ENCODE results near the gene CYP4F2. TPM values are rescaled to one million over a fixed set of nuclear protein-coding genes. Genes with fewer than 3 reads are reported as not detected.
A peak's percentile ranks its signal among the peaks of the same experiment; 100 is the strongest.
"Not testable (repeated sequence)": the region's sequence is repeated elsewhere in the genome, so short reads cannot be mapped to it uniquely, and the experiment has no call there.

Gene CYP4F2
- polyA plus RNA-seq, 1 donor (not counting 4 experiments of a cell fraction or from before 2014, with no cell fraction given): 0.13 TPM

DNA sequence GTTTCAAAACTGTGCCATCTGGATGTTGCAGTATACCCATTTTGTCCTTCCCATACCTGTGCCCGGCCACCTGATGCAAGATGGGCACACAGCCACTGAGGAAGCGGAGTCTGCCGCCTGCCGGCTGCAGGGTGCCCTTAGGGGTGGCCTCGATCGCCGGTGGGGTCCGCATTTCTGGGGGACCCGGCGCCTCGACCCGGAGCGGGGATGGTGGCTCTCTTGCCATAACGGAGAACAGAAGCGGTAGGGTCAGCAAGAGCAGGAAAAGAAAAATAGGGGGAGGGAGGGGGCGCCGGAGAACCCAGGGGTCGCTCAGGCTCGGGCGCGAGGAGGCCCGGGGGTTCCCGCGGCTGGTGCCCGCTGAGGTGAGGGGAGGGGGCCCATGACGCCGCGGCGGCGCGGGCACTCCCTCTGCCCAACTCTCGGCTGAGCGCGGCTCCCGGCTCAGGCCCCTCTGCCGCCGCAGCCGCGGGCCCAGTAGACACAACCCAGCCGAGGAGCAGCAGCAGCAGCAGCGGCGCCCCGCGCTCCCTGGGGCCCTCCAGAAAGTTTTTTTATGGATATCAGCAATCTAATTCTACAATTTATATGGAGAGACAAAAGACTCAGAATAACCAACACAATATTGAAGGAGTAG, 13.8 kb upstream of the CYP4F2 start:
- Histone ChIP-seq H3K4me3 (ENCODE audit: control insufficient read depth in 2 of 3, extremely low read depth in 1 of 3, insufficient read depth in 2 of 3, low read depth in 1 of 3, low read length in 3 of 3) (no peak overlapping the region), H3K4me1 (ENCODE audit: control insufficient read depth, extremely low read depth, insufficient read depth, low read length) (no peaks in the 10 kb centered on the region), H3K9me1 (ENCODE audit: control insufficient read depth, extremely low read depth, insufficient read depth, low read length) (no peaks in the 10 kb centered on the region), H3K27ac (ENCODE audit: control insufficient read depth, insufficient read depth, low read length) (no peak overlapping the region), H3K27me3 (ENCODE audit: control insufficient read depth, extremely low read depth, insufficient read depth, low read length) (peaks cover 9% of the 10 kb centered on the region), H3K9ac (ENCODE audit: control insufficient read depth, extremely low read depth, insufficient read depth, low read length) (no peak overlapping the region), H2AFZ (ENCODE audit: control insufficient read depth, low read length) (no peak overlapping the region), H3K4me2 (ENCODE audit: control insufficient read depth, extremely low read depth, insufficient read depth, low read depth, low read length) (no peak overlapping the region), H3K36me3 (ENCODE audit: control insufficient read depth in 2 of 2, extremely low read depth in 1 of 2, insufficient read depth in 2 of 2, low read length in 2 of 2) (peaks cover 0 to 2% of the 10 kb centered on the region in 2 experiments), H4K20me1 (ENCODE audit: control insufficient read depth, extremely low read depth, insufficient read depth, low read length) (no peaks in the 10 kb centered on the region), H3K79me2 (ENCODE audit: control insufficient read depth, insufficient read depth, low read length) (no peaks in the 10 kb centered on the region), H3K9me3 (ENCODE audit: control insufficient read depth, low read depth, low read length) (no peaks in the 10 kb centered on the region)
- DNase-seq (ENCODE audit: low read depth, low spot score): no peak
- no peak for TF ChIP-seq EZH2 (IDR thresholded peaks at IDR 0.05; ENCODE audit: low read length)
- TF ChIP-seq, protein P1, sequence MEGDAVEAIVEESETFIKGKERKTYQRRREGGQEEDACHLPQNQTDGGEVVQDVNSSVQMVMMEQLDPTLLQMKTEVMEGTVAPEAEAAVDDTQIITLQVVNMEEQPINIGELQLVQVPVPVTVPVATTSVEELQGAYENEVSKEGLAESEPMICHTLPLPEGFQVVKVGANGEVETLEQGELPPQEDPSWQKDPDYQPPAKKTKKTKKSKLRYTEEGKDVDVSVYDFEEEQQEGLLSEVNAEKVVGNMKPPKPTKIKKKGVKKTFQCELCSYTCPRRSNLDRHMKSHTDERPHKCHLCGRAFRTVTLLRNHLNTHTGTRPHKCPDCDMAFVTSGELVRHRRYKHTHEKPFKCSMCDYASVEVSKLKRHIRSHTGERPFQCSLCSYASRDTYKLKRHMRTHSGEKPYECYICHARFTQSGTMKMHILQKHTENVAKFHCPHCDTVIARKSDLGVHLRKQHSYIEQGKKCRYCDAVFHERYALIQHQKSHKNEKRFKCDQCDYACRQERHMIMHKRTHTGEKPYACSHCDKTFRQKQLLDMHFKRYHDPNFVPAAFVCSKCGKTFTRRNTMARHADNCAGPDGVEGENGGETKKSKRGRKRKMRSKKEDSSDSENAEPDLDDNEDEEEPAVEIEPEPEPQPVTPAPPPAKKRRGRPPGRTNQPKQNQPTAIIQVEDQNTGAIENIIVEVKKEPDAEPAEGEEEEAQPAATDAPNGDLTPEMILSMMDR (optimal IDR thresholded peaks at IDR 0.05 in 1 of 3, IDR thresholded peaks at IDR 0.05 in 1 of 3, conservative IDR thresholded peaks at IDR 0.05 in 1 of 3; ENCODE audit: extremely low read depth in 1 of 3, insufficient read depth in 2 of 3, low read length in 3 of 3): peak in 2 of 3 experiments; percentile 13 to 32
- dilution Hi-C loops (cut with MboI; ENCODE audit: extremely low pct_ligation_motif_present, low sequenced_read_pairs): no loop called here
- FAIRE-seq: no peak

GRCh38 chr19:15905026-15905425, 7.2 kb upstream of the CYP4F2 start:
- no peak overlapping the region for H3K27ac ChIP-seq (ENCODE audit: control insufficient read depth, insufficient read depth, low read length)
- H3K27me3 ChIP-seq (ENCODE audit: control insufficient read depth, extremely low read depth, insufficient read depth, low read length): peaks cover 7% of the 10 kb centered on the region
- H3K79me2 ChIP-seq (ENCODE audit: control insufficient read depth, insufficient read depth, low read length): no peaks in the 10 kb centered on the region
- no peak for FAIRE-seq
- no peaks in the 10 kb centered on the region for H3K9me1 ChIP-seq (ENCODE audit: control insufficient read depth, extremely low read depth, insufficient read depth, low read length)
- H2AFZ ChIP-seq (ENCODE audit: control insufficient read depth, low read length): no peak overlapping the region
- H4K20me1 ChIP-seq (ENCODE audit: control insufficient read depth, extremely low read depth, insufficient read depth, low read length): no peaks in the 10 kb centered on the region
- no peak for DNase-seq (ENCODE audit: low read depth, low spot score)
- TF ChIP-seq, protein P1 (optimal IDR thresholded peaks at IDR 0.05 in 1 of 3, IDR thresholded peaks at IDR 0.05 in 1 of 3, conservative IDR thresholded peaks at IDR 0.05 in 1 of 3; ENCODE audit: extremely low read depth in 1 of 3, insufficient read depth in 2 of 3, low read length in 3 of 3): no peak
- TF ChIP-seq EZH2 (IDR thresholded peaks at IDR 0.05; ENCODE audit: low read length): no peak
- no peaks in the 10 kb centered on the region for H3K36me3 ChIP-seq (ENCODE audit: control insufficient read depth in 2 of 2, extremely low read depth in 1 of 2, insufficient read depth in 2 of 2, low read length in 2 of 2)
- H3K4me3 ChIP-seq (ENCODE audit: control insufficient read depth in 2 of 3, extremely low read depth in 1 of 3, insufficient read depth in 2 of 3, low read depth in 1 of 3, low read length in 3 of 3): no peak overlapping the region
- no peak overlapping the region for H3K9ac ChIP-seq (ENCODE audit: control insufficient read depth, extremely low read depth, insufficient read depth, low read length)
- no peaks in the 10 kb centered on the region for H3K4me1 ChIP-seq (ENCODE audit: control insufficient read depth, extremely low read depth, insufficient read depth, low read length)
- H3K9me3 ChIP-seq (ENCODE audit: control insufficient read depth, low read depth, low read length): no peaks in the 10 kb centered on the region
- dilution Hi-C loops (cut with MboI; ENCODE audit: extremely low pct_ligation_motif_present, low sequenced_read_pairs): no loop called here
- no peak overlapping the region for H3K4me2 ChIP-seq (ENCODE audit: control insufficient read depth, extremely low read depth, insufficient read depth, low read depth, low read length)

DNA sequence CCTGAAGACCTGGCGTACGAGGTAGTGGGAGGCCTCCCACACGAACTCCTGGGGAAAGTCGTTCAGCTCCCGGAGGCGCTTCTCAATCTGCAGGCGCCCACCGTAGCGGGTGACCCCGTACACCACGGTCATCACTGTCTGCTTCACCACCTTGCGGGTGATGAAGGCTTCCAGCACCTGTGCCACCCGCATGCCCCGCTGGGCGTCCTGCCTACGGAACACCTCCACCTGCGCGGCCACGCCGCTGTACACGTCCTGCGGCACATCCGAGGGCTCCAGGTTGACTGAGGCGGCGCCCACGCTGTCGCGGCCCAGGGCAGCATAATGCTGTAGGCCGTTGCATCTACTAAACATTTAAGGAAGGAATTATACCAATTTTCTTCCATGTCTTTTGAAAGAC, 5.0 kb upstream of the CYP4F2 start:
- H3K9me3 ChIP-seq (ENCODE audit: control insufficient read depth, low read depth, low read length); FAIRE-seq; H3K27ac ChIP-seq (ENCODE audit: control insufficient read depth, insufficient read depth, low read length); H3K4me3 ChIP-seq (ENCODE audit: control insufficient read depth in 2 of 3, extremely low read depth in 1 of 3, insufficient read depth in 2 of 3, low read depth in 1 of 3, low read length in 3 of 3); H3K4me1 ChIP-seq (ENCODE audit: control insufficient read depth, extremely low read depth, insufficient read depth, low read length); H3K36me3 ChIP-seq (ENCODE audit: control insufficient read depth in 2 of 2, extremely low read depth in 1 of 2, insufficient read depth in 2 of 2, low read length in 2 of 2); H2AFZ ChIP-seq (ENCODE audit: control insufficient read depth, low read length); H4K20me1 ChIP-seq (ENCODE audit: control insufficient read depth, extremely low read depth, insufficient read depth, low read length); dilution Hi-C loops (cut with MboI; ENCODE audit: extremely low pct_ligation_motif_present, low sequenced_read_pairs); H3K79me2 ChIP-seq (ENCODE audit: control insufficient read depth, insufficient read depth, low read length); H3K9ac ChIP-seq (ENCODE audit: control insufficient read depth, extremely low read depth, insufficient read depth, low read length); H3K9me1 ChIP-seq (ENCODE audit: control insufficient read depth, extremely low read depth, insufficient read depth, low read length); DNase-seq (ENCODE audit: low read depth, low spot score); H3K4me2 ChIP-seq (ENCODE audit: control insufficient read depth, extremely low read depth, insufficient read depth, low read depth, low read length): not testable (repeated sequence)
- H3K27me3 ChIP-seq (ENCODE audit: control insufficient read depth, extremely low read depth, insufficient read depth, low read length): peaks cover 13% of the 10 kb centered on the region

Data from keratinocyte (primary cell).